Stimulated activated CD8-positive, alpha-beta memory T cell treated with anti-CD3 and anti-CD28 coated beads, Interleukin-4, amount 100 ng/mL, for 4 hours (primary cell): ENCODE results near the gene RET.

Source experiments
- DNase-seq, 2 donors: peaks; one replicate each; pipeline ENCODE4 v3.0.0-alpha.2; 2020; ENCODE audit warnings: low read depth in 2 of 2, low spot score in 1 of 2

The RET gene

GRCh38 chr10:43120116-43120928 is 43.5 kb downstream of the RET start:
- no peak for DNase-seq

GRCh38 chr10:43120929-43121314 is 44.1 kb downstream of the RET start:
- peak in 1 of 2 donors; percentile 27 for DNase-seq

GRCh38 chr10:43121444-43121843 is 44.6 kb downstream of the RET start:
- no peak for DNase-seq

GRCh38 chr10:43122096-43122495 is 45.2 kb downstream of the RET start:
- no peak for DNase-seq

GRCh38 chr10:43122826-43123225 is 46.0 kb downstream of the RET start:
- no peak for DNase-seq

- DNase-seq, result no peak
Measured at GRCh38 chr10:43123361-43124093, 46.7 kb downstream of the RET start.

GRCh38 chr10:43124094-43124521 is 47.2 kb downstream of the RET start:
- DNase-seq, result no peak

GRCh38 chr10:43124574-43125273 is 47.9 kb downstream of the RET start:
- no peak for DNase-seq

- no peak for DNase-seq
Measured at GRCh38 chr10:43125274-43125845, 48.5 kb downstream of the RET start.

- DNase-seq, result no peak
Measured at GRCh38 chr10:43125881-43126731, 49.2 kb downstream of the RET start.

- DNase-seq, result no peak
Measured at GRCh38 chr10:43126759-43127424, 50.0 kb downstream of the RET start.

- DNase-seq, result no peak
Measured at GRCh38 chr10:43127442-43127841, 50.6 kb downstream of the RET start.

GRCh38 chr10:43128331-43128730 is 51.5 kb downstream of the RET start:
- no peak for DNase-seq

- no peak for DNase-seq
Measured at GRCh38 chr10:43128958-43129706, 52.3 kb downstream of the RET start.

GRCh38 chr10:43130770-43131171 is 53.9 kb downstream of the RET start:
- DNase-seq, result no peak

- DNase-seq, result no peak
Measured at GRCh38 chr10:43131256-43131655, 54.4 kb downstream of the RET start.

GRCh38 chr10:43131906-43132305 is 55.0 kb downstream of the RET start:
- DNase-seq, result no peak

GRCh38 chr10:43132867-43133787 is 56.3 kb downstream of the RET start:
- no peak for DNase-seq
